Right lobe of liver (tissue), 4 donors: ENCODE results near the gene ANKRD65.

ENCODE experiments used
- CTCF ChIP-seq, 4 donors: fragments of 200-600 bp in 3 of 4; fragments of 450-650 bp in 1 of 4; IDR thresholded peaks; one replicate each; pipeline versions ENCODE4 v1.5.1 to v1.8.0; 2016 to 2022; ENCODE audit warnings: antibody characterized with exemption in 4 of 4, mild to moderate bottlenecking in 2 of 4
- POLR2A ChIP-seq: fragments of 450-650 bp; IDR thresholded peaks from one replicate; pipeline ENCODE4 v1.6.1; 2017; ENCODE audit warnings: antibody characterized with exemption, mild to moderate bottlenecking
- donor health status: DM: no; HTN: no; CAD: no.
- donor health status: DM: no; HTN: no; CAD: no.
- donor health status: DM: no; HTN: yes; CAD: no.

GRCh38 chr1:1425426-1425752 lies 4.3 kb upstream of the ANKRD65 start:
- TF ChIP-seq POLR2A: no peak
- TF ChIP-seq CTCF (IDR thresholded peaks at IDR 0.05): no peak
